Measurements from ENCODE around the gene NDST1.

DNA sequence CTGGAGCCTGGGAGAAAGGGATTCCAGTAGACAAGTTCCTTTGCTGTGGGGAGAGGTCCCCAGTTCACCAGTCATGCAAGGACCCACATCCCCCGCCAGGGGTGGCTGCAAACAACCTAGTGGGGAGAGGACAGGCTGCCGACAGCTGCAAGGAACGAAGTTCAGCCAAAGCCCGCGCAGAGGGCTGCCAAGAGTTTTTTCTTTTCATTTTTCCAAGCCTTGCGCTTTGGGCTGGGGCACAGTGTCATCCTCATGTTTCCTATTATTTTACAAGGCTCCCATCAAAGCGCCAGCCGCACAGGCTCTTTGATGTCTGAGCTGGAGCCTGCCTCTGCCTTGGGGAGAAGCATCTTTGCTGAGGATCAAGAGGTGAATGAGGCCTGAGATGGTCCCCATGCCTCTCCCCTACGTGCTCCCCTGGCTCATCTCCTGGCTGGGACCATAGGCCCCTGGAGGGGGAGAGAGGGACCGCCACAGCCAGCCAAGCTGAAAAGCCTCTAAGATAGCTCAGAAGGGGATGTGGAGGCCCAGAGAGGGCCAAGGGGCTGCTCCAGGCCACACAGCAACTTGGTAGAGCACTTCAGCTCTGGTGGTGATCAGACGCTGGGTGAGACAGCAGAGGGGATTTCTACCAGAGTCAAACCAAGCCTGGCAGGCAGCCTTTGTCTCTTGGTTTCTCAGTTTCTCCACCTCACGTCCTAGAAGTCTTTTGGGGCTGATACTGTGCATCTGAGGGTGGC, 82.1 kb downstream of the NDST1 start:
- TF ChIP-seq, protein P1, sequence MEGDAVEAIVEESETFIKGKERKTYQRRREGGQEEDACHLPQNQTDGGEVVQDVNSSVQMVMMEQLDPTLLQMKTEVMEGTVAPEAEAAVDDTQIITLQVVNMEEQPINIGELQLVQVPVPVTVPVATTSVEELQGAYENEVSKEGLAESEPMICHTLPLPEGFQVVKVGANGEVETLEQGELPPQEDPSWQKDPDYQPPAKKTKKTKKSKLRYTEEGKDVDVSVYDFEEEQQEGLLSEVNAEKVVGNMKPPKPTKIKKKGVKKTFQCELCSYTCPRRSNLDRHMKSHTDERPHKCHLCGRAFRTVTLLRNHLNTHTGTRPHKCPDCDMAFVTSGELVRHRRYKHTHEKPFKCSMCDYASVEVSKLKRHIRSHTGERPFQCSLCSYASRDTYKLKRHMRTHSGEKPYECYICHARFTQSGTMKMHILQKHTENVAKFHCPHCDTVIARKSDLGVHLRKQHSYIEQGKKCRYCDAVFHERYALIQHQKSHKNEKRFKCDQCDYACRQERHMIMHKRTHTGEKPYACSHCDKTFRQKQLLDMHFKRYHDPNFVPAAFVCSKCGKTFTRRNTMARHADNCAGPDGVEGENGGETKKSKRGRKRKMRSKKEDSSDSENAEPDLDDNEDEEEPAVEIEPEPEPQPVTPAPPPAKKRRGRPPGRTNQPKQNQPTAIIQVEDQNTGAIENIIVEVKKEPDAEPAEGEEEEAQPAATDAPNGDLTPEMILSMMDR (IDR thresholded peaks at IDR 0.05): peak; percentile 54 to 64
- TF ChIP-seq EP300 (IDR thresholded peaks at IDR 0.05) (no peak), POLR2A (IDR thresholded peaks at IDR 0.05) (no peak), POLR2AphosphoS5 (IDR thresholded peaks at IDR 0.05) (no peak)
